Caco-2 (cell line): Measurements from ENCODE around the gene PCNX1. TPM values are rescaled to one million over a fixed set of nuclear protein-coding genes. Genes with fewer than 3 reads are reported as not detected.
"Not testable (repeated sequence)": the region's sequence is repeated elsewhere in the genome, so short reads cannot be mapped to it uniquely, and the experiment has no call there.

Experiments
- BruUV-seq: library from RNA; stranded (reverse); fragments of 400-500 nt; replicated peaks from 2 replicates; lab custom pipeline; 2021; lab: Mats Ljungman, UMichigan
- CTCF ChIA-PET: fragments of 300-600 bp; sonication (Branson Sonifier 250); formaldehyde crosslinking; loops from one replicate; lab custom pipeline; 2022; ENCODE audit warnings: antibody characterized with exemption; lab: Charles Lee
- POLR2A ChIA-PET: fragments of 300-600 bp; sonication (Branson Sonifier 250); formaldehyde crosslinking; loops from one replicate; lab custom pipeline; 2022; ENCODE audit warnings: antibody characterized with exemption; lab: Charles Lee
- DNase-seq, 2 experiments: peaks; one replicate each; pipeline versions ENCODE4 v3.0.0 to v3.0.0-alpha.2; 2020 to 2022
- H3K27me3 ChIP-seq: replicated peaks from 2 replicates; pipeline ENCODE4 v1.6.0; 2011; ENCODE audit warnings: low read length; ENCODE audit not compliant: control insufficient read depth, insufficient read depth
- H3K36me3 ChIP-seq: 2 replicates; pipeline ENCODE4 v1.5.1; 2011; ENCODE audit warnings: low read length; ENCODE audit not compliant: control insufficient read depth, insufficient read depth
- H3K4me1 ChIP-seq: fragments of 250-450 bp; sonication (Bioruptor Pico); 2 replicates; pipeline ENCODE4 v1.5.1; 2020; ENCODE audit warnings: mild to moderate bottlenecking
- H3K4me3 ChIP-seq: 2 replicates; pipeline ENCODE4 v1.5.1; 2011; ENCODE audit warnings: low read depth, mild to moderate bottlenecking, control low read depth, low read length
- H3K9me3 ChIP-seq: fragments of 250-450 bp; sonication (Bioruptor Pico); 2 replicates; pipeline ENCODE4 v1.5.1; 2020; ENCODE audit warnings: mild to moderate bottlenecking, moderate library complexity
- H3K27ac Mint-ChIP-seq: one replicate; pipeline ENCODE4 v1.8.0; 2022; ENCODE audit warnings: mixed read lengths; ENCODE audit not compliant: unreplicated experiment
- H3K27me3 Mint-ChIP-seq: one replicate; pipeline ENCODE4 v1.8.0; 2022; ENCODE audit warnings: mixed read lengths; ENCODE audit not compliant: insufficient read depth, unreplicated experiment
- H3K36me3 Mint-ChIP-seq: one replicate; pipeline ENCODE4 v1.8.0; 2022; ENCODE audit warnings: mild to moderate bottlenecking, mixed read lengths; ENCODE audit not compliant: insufficient read depth, unreplicated experiment
- H3K4me1 Mint-ChIP-seq: one replicate; pipeline ENCODE4 v1.8.0; 2022; ENCODE audit warnings: low read depth, mixed read lengths; ENCODE audit not compliant: unreplicated experiment
- H3K4me3 Mint-ChIP-seq: one replicate; pipeline ENCODE4 v1.8.0; 2022; ENCODE audit warnings: mild to moderate bottlenecking, moderate library complexity, mixed read lengths; ENCODE audit not compliant: unreplicated experiment
- H3K9me3 Mint-ChIP-seq: one replicate; pipeline ENCODE4 v1.8.0; 2022; ENCODE audit warnings: mixed read lengths; ENCODE audit not compliant: unreplicated experiment
- CTCF ChIP-seq, 2 experiments: fragments of 200-600 bp in 1 of 2; IDR thresholded peaks; 1 replicate in 1 of 2; 2 replicates in 1 of 2; pipeline versions ENCODE4 v1.5.1 to v1.8.0; 2011 to 2022; ENCODE audit warnings: antibody characterized with exemption in 1 of 2, control low read depth in 1 of 2, inconsistent platforms in 1 of 2, low read depth in 1 of 2, low read length in 1 of 2, mild to moderate bottlenecking in 1 of 2, moderate library complexity in 1 of 2; ENCODE audit not compliant: insufficient read depth in 1 of 2, severe bottlenecking in 1 of 2, unreplicated experiment in 1 of 2
- intact Hi-C: fragments of 100-400 bp; cut with micrococcal nuclease; formaldehyde crosslinking; loops from one replicate; pipeline ENCODE4 v1.10.0; 2022; ENCODE audit not compliant: unreplicated experiment
- total RNA-seq: library from RNA; stranded (reverse); gene quantifications from 2 replicates; pipeline ENCODE4 v1.2.3, GENCODE V29; 2022

PCNX1 gene
- total RNA-seq, 1 experiment from 2014 or later = 29.0 TPM

GRCh38 chr14:70934502-70935134, 27.4 kb downstream of the PCNX1 start:
- TF ChIP-seq CTCF (IDR thresholded peaks at IDR 0.05; ENCODE audit: insufficient read depth in 1 of 2, low read depth in 1 of 2, low read length in 1 of 2, severe bottlenecking in 1 of 2, unreplicated experiment in 1 of 2) = no peak
- POLR2A ChIA-PET = no interaction called here

GRCh38 chr14:70935135-70935534, 27.9 kb downstream of the PCNX1 start:
- H3K4me3 ChIP-seq = no peak overlapping the region
- H3K9me3 ChIP-seq = no peaks in the 10 kb centered on the region
- H3K4me1 Mint-ChIP-seq = peaks cover 11% of the 10 kb centered on the region
- no TSS peak for BruUV-seq
- H3K4me1 ChIP-seq = no peaks in the 10 kb centered on the region
- no peak for DNase-seq
- no peak overlapping the region for H3K4me3 Mint-ChIP-seq
- CTCF ChIA-PET = no interaction called here
- intact Hi-C loops = no loop called here
- H3K36me3 ChIP-seq = no peaks in the 10 kb centered on the region
- H3K36me3 Mint-ChIP-seq = no peaks in the 10 kb centered on the region
- POLR2A ChIA-PET = no interaction called here
- H3K9me3 Mint-ChIP-seq = peaks cover 16% of the 10 kb centered on the region
- H3K27me3 ChIP-seq = no peaks in the 10 kb centered on the region
- no peaks in the 10 kb centered on the region for H3K27me3 Mint-ChIP-seq
- no peak for TF ChIP-seq CTCF (IDR thresholded peaks at IDR 0.05; ENCODE audit: insufficient read depth in 1 of 2, low read depth in 1 of 2, low read length in 1 of 2, severe bottlenecking in 1 of 2, unreplicated experiment in 1 of 2)
- no peak overlapping the region for H3K27ac Mint-ChIP-seq

More at GRCh38 chr14:70934502-70935134, 27.4 kb downstream of the PCNX1 start:
- Mint-ChIP-seq H3K9me3 (peaks cover 10% of the 10 kb centered on the region), H3K4me3 (no peak overlapping the region), H3K27me3 (no peaks in the 10 kb centered on the region), H3K27ac (no peak overlapping the region), H3K36me3 (no peaks in the 10 kb centered on the region), H3K4me1 (peaks cover 6% of the 10 kb centered on the region)
- CTCF ChIA-PET = no interaction called here
- Histone ChIP-seq H3K27me3 (no peaks in the 10 kb centered on the region), H3K4me1 (no peaks in the 10 kb centered on the region), H3K9me3 (no peaks in the 10 kb centered on the region), H3K36me3 (no peaks in the 10 kb centered on the region), H3K4me3 (no peak overlapping the region)
- no TSS peak for BruUV-seq
- intact Hi-C loops = no loop called here
- DNase-seq = no peak

- H3K27me3 Mint-ChIP-seq, H3K4me1 ChIP-seq, intact Hi-C loops, BruUV-seq, H3K36me3 ChIP-seq, H3K4me3 Mint-ChIP-seq, POLR2A ChIA-PET, H3K27ac Mint-ChIP-seq, DNase-seq, H3K27me3 ChIP-seq, CTCF ChIA-PET, H3K4me3 ChIP-seq: not testable (repeated sequence)
- H3K9me3 Mint-ChIP-seq = peaks cover 44% of the 10 kb centered on the region
- peaks cover 22% of the 10 kb centered on the region for H3K9me3 ChIP-seq
- H3K36me3 Mint-ChIP-seq = peaks cover 16% of the 10 kb centered on the region
- H3K4me1 Mint-ChIP-seq = peaks cover 11% of the 10 kb centered on the region
These were observed 32.4 kb downstream of the PCNX1 start for GRCh38 chr14:70939693-70940092.

GRCh38 chr14:70941637-70942341, 34.5 kb downstream of the PCNX1 start:
- H3K4me3 Mint-ChIP-seq, intact Hi-C loops, CTCF ChIA-PET, BruUV-seq, POLR2A ChIA-PET, H3K4me1 ChIP-seq, H3K4me3 ChIP-seq, H3K36me3 ChIP-seq, H3K27me3 ChIP-seq, H3K27ac Mint-ChIP-seq, H3K27me3 Mint-ChIP-seq, DNase-seq: not testable (repeated sequence)
- H3K9me3 Mint-ChIP-seq = peaks cover 54% of the 10 kb centered on the region
- H3K9me3 ChIP-seq = peaks cover 25% of the 10 kb centered on the region
- H3K36me3 Mint-ChIP-seq = peaks cover 22% of the 10 kb centered on the region
- peaks cover 11% of the 10 kb centered on the region for H3K4me1 Mint-ChIP-seq
